Measurements from ENCODE around the gene TMEM232. TPM values are rescaled to one million over a fixed set of nuclear protein-coding genes. Genes with fewer than 3 reads are reported as not detected.
A peak's percentile ranks its signal among the peaks of the same experiment; 100 is the strongest.
"Not testable (repeated sequence)": the region's sequence is repeated elsewhere in the genome, so short reads cannot be mapped to it uniquely, and the experiment has no call there.

The TMEM232 gene
- total RNA-seq, 4 donors from 2014 or later: 10.5 to 26.8 (median 11.6) TPM

DNA sequence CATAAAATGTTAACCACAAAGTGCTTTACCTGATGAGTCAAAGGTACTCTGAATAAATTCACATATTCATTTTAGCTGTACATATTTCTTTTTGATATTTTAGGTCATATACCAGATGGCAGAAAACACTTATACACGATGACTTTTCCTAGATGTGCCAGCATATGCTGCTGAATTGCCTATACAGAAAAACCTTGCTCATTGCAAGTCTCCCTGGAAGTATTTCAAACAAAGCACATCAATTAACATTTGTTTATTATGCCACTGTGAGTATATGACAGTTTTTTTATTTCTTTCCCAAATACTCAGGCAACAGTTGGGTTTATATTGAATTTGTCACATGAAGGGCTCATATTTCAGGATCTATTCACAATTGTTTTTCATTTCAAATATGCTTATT is 180.8 kb downstream of the TMEM232 start:
- no peak overlapping the region for H3K4me3 ChIP-seq (replicated peaks in 1 of 3)
- no peaks in the 10 kb centered on the region for H3K4me1 ChIP-seq
- TF ChIP-seq, protein P1, sequence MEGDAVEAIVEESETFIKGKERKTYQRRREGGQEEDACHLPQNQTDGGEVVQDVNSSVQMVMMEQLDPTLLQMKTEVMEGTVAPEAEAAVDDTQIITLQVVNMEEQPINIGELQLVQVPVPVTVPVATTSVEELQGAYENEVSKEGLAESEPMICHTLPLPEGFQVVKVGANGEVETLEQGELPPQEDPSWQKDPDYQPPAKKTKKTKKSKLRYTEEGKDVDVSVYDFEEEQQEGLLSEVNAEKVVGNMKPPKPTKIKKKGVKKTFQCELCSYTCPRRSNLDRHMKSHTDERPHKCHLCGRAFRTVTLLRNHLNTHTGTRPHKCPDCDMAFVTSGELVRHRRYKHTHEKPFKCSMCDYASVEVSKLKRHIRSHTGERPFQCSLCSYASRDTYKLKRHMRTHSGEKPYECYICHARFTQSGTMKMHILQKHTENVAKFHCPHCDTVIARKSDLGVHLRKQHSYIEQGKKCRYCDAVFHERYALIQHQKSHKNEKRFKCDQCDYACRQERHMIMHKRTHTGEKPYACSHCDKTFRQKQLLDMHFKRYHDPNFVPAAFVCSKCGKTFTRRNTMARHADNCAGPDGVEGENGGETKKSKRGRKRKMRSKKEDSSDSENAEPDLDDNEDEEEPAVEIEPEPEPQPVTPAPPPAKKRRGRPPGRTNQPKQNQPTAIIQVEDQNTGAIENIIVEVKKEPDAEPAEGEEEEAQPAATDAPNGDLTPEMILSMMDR (IDR thresholded peaks at IDR 0.05): no peak
- no peak for TF ChIP-seq POLR2A (IDR thresholded peaks at IDR 0.05)
- WGBS, 2 donors: 90 to 93% methylated on average over 1 of the region's 1 CpG
- no peaks in the 10 kb centered on the region for H3K27me3 ChIP-seq
- intact Hi-C loops (cut with DNase I): no loop called here
- no peaks in the 10 kb centered on the region for H3K9me3 ChIP-seq
- no peak overlapping the region for H3K27ac ChIP-seq
- no peak for DNase-seq
- no peaks in the 10 kb centered on the region for H3K36me3 ChIP-seq

DNA sequence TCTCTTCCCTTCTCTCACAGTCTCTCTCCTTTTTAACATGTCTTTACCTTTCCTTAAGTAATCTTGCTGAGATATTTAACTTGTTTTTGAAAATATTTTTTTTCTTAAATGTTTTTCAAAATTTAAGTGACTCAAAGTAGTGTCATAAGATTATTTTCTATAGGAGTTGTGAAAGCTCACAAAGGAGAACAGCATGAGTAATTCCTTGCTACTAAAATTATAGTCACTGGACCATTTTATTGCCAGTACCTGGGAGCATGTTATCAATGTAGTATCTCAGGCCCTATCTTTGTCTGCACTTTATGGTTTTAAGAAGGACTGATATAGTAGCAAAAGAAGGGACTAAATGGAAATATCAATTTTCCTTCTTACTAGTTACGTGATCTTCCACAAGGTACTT is 181.9 kb downstream of the TMEM232 start:
- DNase-seq: no peak
- intact Hi-C loops (cut with DNase I): no loop called here
- Histone ChIP-seq H3K4me1 (no peaks in the 10 kb centered on the region), H3K27ac (no peak overlapping the region), H3K9me3 (no peaks in the 10 kb centered on the region), H3K36me3 (no peaks in the 10 kb centered on the region), H3K27me3 (no peaks in the 10 kb centered on the region), H3K4me3 (replicated peaks in 1 of 3) (no peak overlapping the region)
- TF ChIP-seq, protein P1 (IDR thresholded peaks at IDR 0.05): no peak
- TF ChIP-seq POLR2A (IDR thresholded peaks at IDR 0.05): no peak
- WGBS, 2 donors: 97 to 98% methylated on average over 1 of the region's 1 CpG

DNA sequence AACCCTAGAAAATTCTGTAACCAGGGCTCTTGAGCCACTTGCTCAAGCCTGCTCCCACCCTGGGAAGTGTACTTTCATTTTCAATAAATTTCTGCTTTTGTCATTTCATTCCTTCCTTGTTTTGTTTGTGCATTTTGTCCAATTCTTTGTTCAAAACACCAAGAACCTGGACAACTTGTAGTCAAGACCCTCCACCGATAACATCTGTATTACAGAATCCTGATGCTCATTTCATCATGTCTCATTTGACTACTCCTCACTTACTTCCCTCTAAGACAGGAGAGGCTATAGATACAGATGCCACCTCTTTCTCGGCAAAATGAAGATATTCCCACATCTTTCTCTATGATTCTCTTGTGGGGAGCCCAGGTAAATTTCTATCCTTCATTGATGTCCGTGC is 183.5 kb downstream of the TMEM232 start:
- Histone ChIP-seq H3K36me3 (no peaks in the 10 kb centered on the region), H3K4me3 (replicated peaks in 1 of 3) (no peak overlapping the region), H3K27ac (no peak overlapping the region), H3K4me1 (no peaks in the 10 kb centered on the region), H3K27me3 (no peaks in the 10 kb centered on the region), H3K9me3 (no peaks in the 10 kb centered on the region)
- TF ChIP-seq, protein P1 (IDR thresholded peaks at IDR 0.05): no peak
- no peak for TF ChIP-seq POLR2A (IDR thresholded peaks at IDR 0.05)
- no peak for DNase-seq
- 95 to 96% methylated on average over 3 of the region's 3 CpGs for WGBS, 2 donors
- intact Hi-C loops (cut with DNase I): no loop called here

DNA sequence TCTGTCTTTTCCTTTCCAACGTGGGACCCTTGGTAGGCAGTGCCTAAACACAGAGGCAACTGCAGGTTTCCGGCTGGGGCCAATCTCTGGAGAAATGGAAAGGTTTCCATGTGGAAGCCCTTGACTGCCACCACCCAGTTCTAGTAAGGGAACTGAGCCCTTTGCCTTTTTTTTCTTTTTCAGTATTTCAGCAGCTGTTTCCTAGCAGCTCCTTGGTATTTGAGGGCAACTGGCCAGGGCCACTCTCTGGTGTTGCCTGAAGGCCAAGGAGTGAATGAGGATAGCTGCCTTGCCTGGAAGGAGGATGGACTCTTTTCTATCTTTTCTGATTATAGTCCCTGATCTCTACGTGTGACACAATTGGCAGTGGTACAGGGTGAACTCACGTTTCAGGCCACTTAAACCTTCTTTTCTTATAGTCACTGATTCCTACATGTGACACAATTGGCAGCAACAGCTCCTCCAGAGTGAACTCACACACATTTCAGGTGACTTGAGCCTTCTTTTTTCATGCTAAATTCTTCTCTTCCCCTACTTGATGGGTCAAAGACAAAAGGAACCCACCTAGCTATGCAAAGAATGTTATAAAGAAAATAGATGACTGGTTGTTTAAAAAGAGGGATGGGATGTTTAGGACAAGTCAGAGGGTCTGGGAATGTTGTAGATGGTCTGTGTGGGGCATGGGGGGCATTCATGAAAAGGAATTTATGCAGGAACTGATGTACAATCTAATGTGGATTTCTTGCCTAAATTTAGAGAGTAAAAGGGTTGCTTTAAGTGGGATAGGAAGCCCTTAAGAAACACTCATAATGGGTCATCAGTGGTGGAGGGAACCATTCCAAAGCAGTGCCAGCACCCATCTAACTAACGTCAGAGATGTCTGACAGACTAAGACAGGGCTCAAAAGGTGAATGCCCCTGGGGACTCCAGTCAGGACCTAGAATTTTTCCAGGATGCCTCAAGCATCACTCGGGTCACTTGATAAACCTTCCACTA is 190.1 kb downstream of the TMEM232 start:
- Histone ChIP-seq H3K9me3 (no peaks in the 10 kb centered on the region), H3K36me3 (no peaks in the 10 kb centered on the region), H3K4me3 (replicated peaks in 1 of 3) (no peak overlapping the region), H3K4me1 (no peaks in the 10 kb centered on the region), H3K27ac (no peak overlapping the region), H3K27me3 (no peaks in the 10 kb centered on the region)
- WGBS, 2 donors: 56 to 57% methylated on average over 6 of the region's 6 CpGs
- DNase-seq: peak; percentile 18 to 41
- intact Hi-C loops (cut with DNase I): no loop called here
- TF ChIP-seq, protein P1 (IDR thresholded peaks at IDR 0.05): no peak
- TF ChIP-seq POLR2A (IDR thresholded peaks at IDR 0.05): no peak

DNA sequence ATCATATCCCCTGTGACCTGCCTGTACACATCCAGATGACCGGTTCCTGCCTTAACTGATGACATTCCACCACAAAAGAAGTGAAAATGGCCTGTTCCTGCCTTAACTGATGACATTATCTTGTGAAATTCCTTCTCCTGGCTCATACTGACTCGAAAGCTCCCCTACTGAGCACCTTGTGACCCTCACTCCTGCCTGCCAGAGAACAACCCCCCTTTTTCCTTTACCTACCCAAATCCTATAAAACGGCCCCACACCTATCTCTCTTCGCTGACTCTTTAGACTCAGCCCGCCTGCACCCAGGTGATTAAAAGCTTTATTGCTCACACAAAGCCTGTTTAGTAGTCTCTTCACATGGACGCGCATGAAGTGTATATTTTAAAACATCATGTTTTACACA is 191.3 kb downstream of the TMEM232 start:
- WGBS, 2 donors: 93 to 95% methylated on average over 7 of the region's 7 CpGs
- DNase-seq; H3K36me3 ChIP-seq; H3K27ac ChIP-seq; intact Hi-C loops (cut with DNase I); H3K4me1 ChIP-seq; H3K27me3 ChIP-seq; H3K9me3 ChIP-seq; H3K4me3 ChIP-seq (replicated peaks in 1 of 3): not testable (repeated sequence)

Data from thyroid gland (tissue), 4 donors.